Measurements from ENCODE around the gene PDIK1L. TPM values are rescaled to one million over a fixed set of nuclear protein-coding genes. Genes with fewer than 3 reads are reported as not detected.
A peak's percentile ranks its signal among the peaks of the same experiment; 100 is the strongest.

PDIK1L gene
- total RNA-seq, 2 donors from 2014 or later = 10.5 TPM

GRCh38 chr1:26158908-26159742 is 47.5 kb downstream of the PDIK1L start, which contains the start of gene FAM110D:
Gene FAM110D, plus strand, starts transcription at chr1:26159079. Its CDS starts 2,213 bp downstream, at chr1:26161292.
- Histone ChIP-seq H3K4me3 (no peak within 1 kb of the TSS), H3K4me1 (replicated peaks) (peaks cover 4% of the 10 kb centered on the region), H3K36me3 (no peaks in the 10 kb centered on the region), H3K9me3 (no peaks in the 10 kb centered on the region), H3K27me3 (replicated peaks; ENCODE audit: insufficient read depth) (peaks cover 4% of the 10 kb centered on the region), H3K27ac (no peak within 1 kb of the TSS)
- TF ChIP-seq POLR2AphosphoS5 (IDR thresholded peaks at IDR 0.05) (no peak), POLR2A (IDR thresholded peaks at IDR 0.05) (no peak), CTCF (IDR thresholded peaks at IDR 0.05) (no peak)
- DNase-seq (ENCODE audit: low spot score) = no peak
- intact Hi-C loops (cut with DNase I) = no loop called here
- 53% methylated on average over 6 of the region's 6 CpGs for WGBS

GRCh38 chr1:26159743-26160039 is 48.1 kb downstream of the PDIK1L start:
- H3K4me1 ChIP-seq (replicated peaks) = peaks cover 4% of the 10 kb centered on the region
- intact Hi-C loops (cut with DNase I) = loop anchor here (5.0 kb wide), 1 partner anchor 57 kb away; no protein-coding TSS in a partner anchor
- TF ChIP-seq POLR2AphosphoS5 (IDR thresholded peaks at IDR 0.05) = no peak
- TF ChIP-seq POLR2A (IDR thresholded peaks at IDR 0.05) = no peak
- TF ChIP-seq CTCF (IDR thresholded peaks at IDR 0.05) = no peak
- H3K27ac ChIP-seq = no peak overlapping the region
- DNase-seq (ENCODE audit: low spot score) = no peak
- no peak overlapping the region for H3K4me3 ChIP-seq
- WGBS = 69% methylated on average over 4 of the region's 4 CpGs
- no peaks in the 10 kb centered on the region for H3K36me3 ChIP-seq
- peaks cover 4% of the 10 kb centered on the region for H3K27me3 ChIP-seq (replicated peaks; ENCODE audit: insufficient read depth)
- no peaks in the 10 kb centered on the region for H3K9me3 ChIP-seq

- no peak for DNase-seq (ENCODE audit: low spot score)
Observed at GRCh38 chr1:26160527-26161414, 49.1 kb downstream of the PDIK1L start.

More at GRCh38 chr1:26160527-26161414, 49.1 kb downstream of the PDIK1L start:
- Histone ChIP-seq H3K9me3 (no peaks in the 10 kb centered on the region), H3K4me1 (replicated peaks) (peaks cover 4% of the 10 kb centered on the region), H3K36me3 (no peaks in the 10 kb centered on the region), H3K27me3 (replicated peaks; ENCODE audit: insufficient read depth) (no peaks in the 10 kb centered on the region), H3K4me3 (peak overlapping the region; percentile 24 to 45), H3K27ac (no peak overlapping the region)
- intact Hi-C loops (cut with DNase I) = loop anchor here (5.0 kb wide), 1 partner anchor 58 kb away; no protein-coding TSS in a partner anchor
- TF ChIP-seq CTCF (IDR thresholded peaks at IDR 0.05) (no peak), POLR2AphosphoS5 (IDR thresholded peaks at IDR 0.05) (no peak), POLR2A (IDR thresholded peaks at IDR 0.05) (no peak)
- 52% methylated on average over 17 of the region's 18 CpGs for WGBS
